HEK293 (cell line): ENCODE results near the gene ARSB.

Source experiments
- CTCF ChIA-PET: fragments of 350-600 bp; formaldehyde crosslinking; extraction: SDS; loops from one replicate; lab custom pipeline; 2021; ENCODE audit warnings: antibody characterized with exemption; lab: Yijun Ruan, JAX
- POLR2A ChIA-PET: fragments of 300-600 bp; formaldehyde crosslinking; extraction: SDS; loops from one replicate; lab custom pipeline; 2020; ENCODE audit warnings: antibody characterized with exemption, inconsistent platforms; lab: Yijun Ruan, JAX
- H3K27ac ChIP-seq: fragments of 200-500 bp; sonication (Bioruptor generic); 2 replicates; pipeline ENCODE4 v1.5.1; 2014; ENCODE audit warnings: low read depth, low read length, control low read depth, inconsistent platforms; ENCODE audit errors: extremely low read depth
- H3K36me3 ChIP-seq, 2 experiments: fragments of 200-500 bp in 1 of 2; sonication (Bioruptor generic) in 1 of 2; 1 replicate in 1 of 2; 2 replicates in 1 of 2; pipeline ENCODE4 v1.5.1; 2014 to 2017; ENCODE audit warnings: inconsistent platforms in 2 of 2, low read length in 2 of 2; ENCODE audit not compliant: control insufficient read depth in 2 of 2, insufficient read depth in 1 of 2
- H3K4me1 ChIP-seq: fragments of 200-500 bp; sonication (Bioruptor generic); 2 replicates; pipeline ENCODE4 v1.5.1; 2014; ENCODE audit warnings: mild to moderate bottlenecking, low read length, inconsistent platforms; ENCODE audit not compliant: control insufficient read depth, insufficient read depth
- H3K4me3 ChIP-seq: 2 replicates; pipeline ENCODE4 v1.5.1; 2011; ENCODE audit warnings: low read depth, mild to moderate bottlenecking, control low read depth, low read length, moderate library complexity
- H3K9me3 ChIP-seq: fragments of 200-500 bp; sonication (Bioruptor generic); 2 replicates; pipeline ENCODE4 v1.5.1; 2014; ENCODE audit warnings: low read depth, low read length, inconsistent platforms; ENCODE audit not compliant: control insufficient read depth, insufficient read depth
- BCL6B ChIP-seq: fragments of 450-650 bp; formaldehyde crosslinking; IDR thresholded peaks from 2 replicates; pipeline ENCODE4 v1.5.1; 2017; ENCODE audit warnings: missing biosample characterization, missing genetic modification characterization
- EGR2 ChIP-seq: fragments of 450-650 bp; formaldehyde crosslinking; IDR thresholded peaks from 2 replicates; pipeline ENCODE4 v1.5.1; 2016; ENCODE audit warnings: low read depth, missing biosample characterization, missing genetic modification characterization
- OSR2 ChIP-seq: fragments of 450-650 bp; formaldehyde crosslinking; IDR thresholded peaks from 2 replicates; pipeline ENCODE4 v1.5.1; 2016; ENCODE audit warnings: missing biosample characterization, missing genetic modification characterization
- REST ChIP-seq: fragments of 450-650 bp; formaldehyde crosslinking; IDR thresholded peaks from 2 replicates; pipeline ENCODE4 v1.5.1; 2016; ENCODE audit warnings: missing biosample characterization, missing genetic modification characterization
- SCRT1 ChIP-seq: fragments of 450-650 bp; formaldehyde crosslinking; IDR thresholded peaks from 2 replicates; pipeline ENCODE4 v1.5.1; 2016; ENCODE audit warnings: missing biosample characterization, missing genetic modification characterization, borderline replicate concordance
- TRIM28 ChIP-seq: IDR thresholded peaks from 2 replicates; pipeline ENCODE4 v1.6.1; 2011; ENCODE audit warnings: low read length, control low read depth, borderline replicate concordance
- ZBTB20 ChIP-seq: fragments of 450-650 bp; formaldehyde crosslinking; IDR thresholded peaks from 2 replicates; pipeline ENCODE4 v1.5.1; 2016; ENCODE audit warnings: missing biosample characterization, missing genetic modification characterization
- ZBTB8A ChIP-seq: fragments of 450-650 bp; formaldehyde crosslinking; IDR thresholded peaks from 2 replicates; pipeline ENCODE4 v1.5.1; 2016; ENCODE audit warnings: missing biosample characterization, missing genetic modification characterization
- ZNF114 ChIP-seq: fragments of 450-650 bp; formaldehyde crosslinking; IDR thresholded peaks from 2 replicates; pipeline ENCODE4 v1.5.0; 2017; ENCODE audit warnings: missing biosample characterization, missing genetic modification characterization
- ZNF133 ChIP-seq: fragments of 450-650 bp; formaldehyde crosslinking; IDR thresholded peaks from 2 replicates; pipeline ENCODE4 v1.5.1; 2016; ENCODE audit warnings: missing biosample characterization, missing genetic modification characterization
- ZNF155 ChIP-seq: fragments of 450-650 bp; formaldehyde crosslinking; IDR thresholded peaks from 2 replicates; pipeline ENCODE4 v1.5.1; 2016; ENCODE audit warnings: missing biosample characterization, missing genetic modification characterization
- ZNF266 ChIP-seq: fragments of 450-650 bp; formaldehyde crosslinking; IDR thresholded peaks from 2 replicates; pipeline ENCODE4 v1.5.1; 2016; ENCODE audit warnings: missing biosample characterization, missing genetic modification characterization, low read depth
- ZNF280D ChIP-seq: fragments of 450-650 bp; formaldehyde crosslinking; IDR thresholded peaks from 2 replicates; pipeline ENCODE4 v1.5.1; 2016; ENCODE audit warnings: missing biosample characterization, missing genetic modification characterization
- ZNF341 ChIP-seq: fragments of 450-650 bp; formaldehyde crosslinking; IDR thresholded peaks from 2 replicates; pipeline ENCODE4; 2016; ENCODE audit warnings: low read depth, missing biosample characterization, missing genetic modification characterization
- ZNF366 ChIP-seq: fragments of 450-650 bp; formaldehyde crosslinking; conservative IDR thresholded peaks from 2 replicates; pipeline ENCODE4 v1.5.1; 2016; ENCODE audit warnings: missing biosample characterization, missing genetic modification characterization
- ZNF426 ChIP-seq: fragments of 450-650 bp; formaldehyde crosslinking; IDR thresholded peaks from 2 replicates; pipeline ENCODE4 v1.5.1; 2017; ENCODE audit warnings: missing biosample characterization, missing genetic modification characterization, mild to moderate bottlenecking, inconsistent platforms, moderate library complexity
- ZNF433 ChIP-seq: fragments of 450-650 bp; formaldehyde crosslinking; IDR thresholded peaks from 2 replicates; pipeline ENCODE4 v1.5.1; 2016; ENCODE audit warnings: missing biosample characterization, missing genetic modification characterization, low read depth
- ZNF558 ChIP-seq: fragments of 450-650 bp; formaldehyde crosslinking; IDR thresholded peaks from 2 replicates; pipeline ENCODE4 v1.5.1; 2016; ENCODE audit warnings: missing biosample characterization, missing genetic modification characterization
- ZNF624 ChIP-seq: fragments of 450-650 bp; formaldehyde crosslinking; IDR thresholded peaks from 2 replicates; pipeline ENCODE4 v1.5.1; 2017; ENCODE audit warnings: missing biosample characterization, missing genetic modification characterization
- ZNF747 ChIP-seq: fragments of 450-650 bp; formaldehyde crosslinking; IDR thresholded peaks from 2 replicates; pipeline ENCODE4 v1.5.1; 2016; ENCODE audit warnings: missing biosample characterization, missing genetic modification characterization
- ZNF768 ChIP-seq: fragments of 450-650 bp; formaldehyde crosslinking; IDR thresholded peaks from 2 replicates; pipeline ENCODE4 v1.5.1; 2018; ENCODE audit warnings: missing biosample characterization, mild to moderate bottlenecking, missing genetic modification characterization
- ZNF777 ChIP-seq: fragments of 450-650 bp; formaldehyde crosslinking; IDR thresholded peaks from 2 replicates; pipeline ENCODE4 v1.5.1; 2017; ENCODE audit warnings: missing biosample characterization, missing genetic modification characterization, borderline replicate concordance
- ZNF785 ChIP-seq: fragments of 450-650 bp; formaldehyde crosslinking; IDR thresholded peaks from 2 replicates; pipeline ENCODE4 v1.5.1; 2016; ENCODE audit warnings: missing biosample characterization, missing genetic modification characterization
- ZSCAN16 ChIP-seq: fragments of 450-650 bp; formaldehyde crosslinking; IDR thresholded peaks from 2 replicates; pipeline ENCODE4 v1.5.1; 2016; ENCODE audit warnings: missing biosample characterization, missing genetic modification characterization
- ZSCAN23 ChIP-seq: fragments of 450-650 bp; formaldehyde crosslinking; IDR thresholded peaks from 2 replicates; pipeline ENCODE4 v1.5.1; 2016; ENCODE audit warnings: missing biosample characterization, missing genetic modification characterization
- TF ChIP-seq, protein P1 (sequence below): fragments of 450-650 bp; formaldehyde crosslinking; IDR thresholded peaks from 2 replicates; pipeline ENCODE4 v1.5.1; 2016; ENCODE audit warnings: missing biosample characterization, missing genetic modification characterization
- TF ChIP-seq, protein P2 (sequence below): fragments of 450-650 bp; formaldehyde crosslinking; optimal IDR thresholded peaks from 2 replicates; pipeline ENCODE3; 2016; ENCODE audit warnings: missing biosample characterization, mild to moderate bottlenecking, missing genetic modification characterization

The ARSB gene

GRCh38 chr5:78895616-78896015 lies 89.5 kb downstream of the ARSB start:
- ChIA-PET POLR2A (no interaction called here), CTCF (interaction anchor here (0.6 kb wide), 1 partner anchor 86 kb away, joined by 3 read pairs; no protein-coding TSS in a partner anchor)
- Histone ChIP-seq H3K9me3 (no peaks in the 10 kb centered on the region), H3K4me3 (no peak overlapping the region), H3K4me1 (no peaks in the 10 kb centered on the region), H3K36me3 (no peaks in the 10 kb centered on the region), H3K27ac (no peak overlapping the region)
- TF ChIP-seq, protein P1, sequence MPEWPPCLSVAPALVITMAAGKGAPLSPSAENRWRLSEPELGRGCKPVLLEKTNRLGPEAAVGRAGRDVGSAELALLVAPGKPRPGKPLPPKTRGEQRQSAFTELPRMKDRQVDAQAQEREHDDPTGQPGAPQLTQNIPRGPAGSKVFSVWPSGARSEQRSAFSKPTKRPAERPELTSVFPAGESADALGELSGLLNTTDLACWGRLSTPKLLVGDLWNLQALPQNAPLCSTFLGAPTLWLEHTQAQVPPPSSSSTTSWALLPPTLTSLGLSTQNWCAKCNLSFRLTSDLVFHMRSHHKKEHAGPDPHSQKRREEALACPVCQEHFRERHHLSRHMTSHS (tag by site-specific recombination), result no peak
- TF ChIP-seq ZNF747 (tag by site-specific recombination) (no peak), ZNF777 (tag by site-specific recombination) (no peak), ZSCAN16 (tag by site-specific recombination) (no peak), REST (tag by site-specific recombination) (no peak), OSR2 (tag by site-specific recombination) (no peak), BCL6B (no peak), ZNF768 (tag by site-specific recombination) (no peak), SCRT1 (no peak), ZNF624 (tag by site-specific recombination) (no peak), ZNF155 (tag by site-specific recombination) (no peak), ZSCAN23 (tag by site-specific recombination) (no peak)
- TF ChIP-seq, protein P2, sequence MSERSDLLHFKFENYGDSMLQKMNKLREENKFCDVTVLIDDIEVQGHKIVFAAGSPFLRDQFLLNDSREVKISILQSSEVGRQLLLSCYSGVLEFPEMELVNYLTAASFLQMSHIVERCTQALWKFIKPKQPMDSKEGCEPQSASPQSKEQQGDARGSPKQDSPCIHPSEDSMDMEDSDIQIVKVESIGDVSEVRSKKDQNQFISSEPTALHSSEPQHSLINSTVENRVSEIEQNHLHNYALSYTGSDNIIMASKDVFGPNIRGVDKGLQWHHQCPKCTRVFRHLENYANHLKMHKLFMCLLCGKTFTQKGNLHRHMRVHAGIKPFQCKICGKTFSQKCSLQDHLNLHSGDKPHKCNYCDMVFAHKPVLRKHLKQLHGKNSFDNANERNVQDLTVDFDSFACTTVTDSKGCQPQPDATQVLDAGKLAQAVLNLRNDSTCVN, result no peak

DNA sequence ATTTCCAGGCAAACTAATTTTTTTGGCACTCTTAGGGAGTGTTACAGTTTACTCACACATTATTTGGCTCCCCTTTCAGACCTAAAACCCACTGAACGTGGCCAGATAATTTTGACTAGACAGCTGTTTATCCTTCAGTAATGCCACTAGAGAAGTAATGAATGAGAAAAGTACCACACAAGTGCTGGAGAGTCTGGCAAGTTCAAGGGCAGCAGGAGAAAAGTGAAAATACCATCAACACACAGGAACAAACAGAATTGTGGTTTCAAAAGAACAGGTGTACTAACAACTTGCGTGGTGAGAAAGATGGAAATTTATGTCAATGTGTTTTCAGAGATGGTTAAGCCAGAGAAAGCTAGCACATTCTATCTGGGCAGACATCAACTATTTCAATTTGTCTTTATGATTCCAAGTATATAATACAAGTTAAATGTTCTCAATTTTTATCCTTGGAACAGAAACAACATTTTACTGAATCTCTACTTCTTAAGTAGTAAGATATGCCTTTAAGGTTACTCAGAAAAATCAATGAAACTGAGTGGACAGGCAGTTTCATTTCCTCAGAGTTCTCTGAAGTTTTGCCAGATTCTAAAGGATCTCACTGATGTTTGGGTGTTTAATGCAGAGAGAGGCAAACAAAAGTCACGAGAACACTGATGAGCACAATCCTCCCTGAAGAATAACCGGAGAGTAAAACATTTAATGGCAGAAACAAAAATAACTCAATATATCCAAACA lies 91.0 kb downstream of the ARSB start:
- H3K36me3 ChIP-seq, result no peaks in the 10 kb centered on the region
- CTCF ChIA-PET, result no interaction called here
- no peak overlapping the region for H3K4me3 ChIP-seq
- H3K4me1 ChIP-seq, result no peaks in the 10 kb centered on the region
- no peak overlapping the region for H3K27ac ChIP-seq
- no peaks in the 10 kb centered on the region for H3K9me3 ChIP-seq
- POLR2A ChIA-PET, result no interaction called here
- TF ChIP-seq ZNF114 (tag by site-specific recombination) (no peak), ZNF280D (tag by site-specific recombination) (no peak), EGR2 (no peak), ZNF426 (tag by site-specific recombination) (no peak), ZNF433 (tag by site-specific recombination) (no peak), ZNF558 (no peak), ZNF133 (tag by site-specific recombination) (no peak), ZBTB8A (tag by site-specific recombination) (no peak), ZNF785 (no peak), ZNF366 (tag by site-specific recombination) (no peak), TRIM28 (no peak), ZNF341 (tag by site-specific recombination) (no peak), ZBTB20 (tag by site-specific recombination) (no peak), ZNF266 (tag by site-specific recombination) (no peak)
